ENCODE data around the gene FLOT2. TPM values are rescaled to one million over a fixed set of nuclear protein-coding genes. Genes with fewer than 3 reads are reported as not detected.

The FLOT2 gene
- total and polyA plus RNA-seq, 2 of the 8 experiments (the other 6 are each of a cell fraction or from before 2014, with no cell fraction given), result 116 to 189 TPM

DNA sequence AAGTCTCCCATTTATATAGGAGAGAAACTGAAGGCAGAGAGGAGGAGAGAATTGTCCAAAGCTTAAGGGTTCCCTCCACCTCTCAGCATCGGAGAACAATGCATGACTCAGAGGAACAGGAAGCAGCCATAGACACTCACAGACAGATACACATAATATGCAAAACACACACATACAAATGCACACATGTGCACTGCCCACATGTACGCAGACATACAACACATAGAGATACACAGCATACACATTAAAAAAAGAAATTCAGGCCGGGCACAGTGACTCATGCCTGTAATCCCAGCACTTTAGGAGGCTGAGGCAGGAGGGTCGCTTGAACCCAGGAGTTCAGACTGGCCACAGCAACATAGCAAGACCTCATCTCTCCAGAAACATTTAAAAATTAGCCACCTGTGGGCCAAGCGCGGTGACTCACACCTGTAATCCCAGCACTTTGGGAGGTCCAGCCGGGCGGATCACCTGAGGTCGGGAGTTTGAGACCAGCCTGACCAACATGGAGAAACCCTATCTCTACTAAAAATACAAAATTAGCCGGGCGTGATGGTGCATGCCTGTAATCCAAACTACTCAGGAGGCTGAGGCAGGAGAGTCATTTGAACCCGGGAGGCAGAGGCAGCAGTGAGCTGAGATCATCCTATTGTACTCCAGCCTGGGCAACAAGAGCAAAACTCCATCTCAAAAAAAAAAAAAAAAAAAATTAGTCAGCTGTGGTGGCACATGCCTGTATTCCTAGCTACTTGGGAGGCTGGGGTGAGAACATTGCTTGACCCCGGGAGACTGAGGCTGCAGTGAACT, 31.4 kb downstream of the FLOT2 start:
- ChIA-PET POLR2A (ENCODE audit: partially characterized antibody) (interaction anchor here (0.7 to 2.3 kb wide), 8 partner anchors 14 to 145 kb away, joined by 3 to 6 read pairs (median 4); partner anchors contain the start of gene FLOT2), CTCF (ENCODE audit: partially characterized antibody) (interaction anchor here (0.8 to 4.2 kb wide), 9 partner anchors 8 to 116 kb away, joined by 3 to 20 read pairs (median 5); no protein-coding TSS in a partner anchor)
- no peak overlapping the region for H3K4ac ChIP-seq (replicated peaks; ENCODE audit: insufficient read length, low read depth, low read length)
- no peak overlapping the region for H2BK120ac ChIP-seq (replicated peaks; ENCODE audit: low read depth, low read length)
- H4K5ac ChIP-seq (ENCODE audit: insufficient read length, low read depth, low read length), result no peak overlapping the region
- H3K27ac ChIP-seq (ENCODE audit: low read depth, low read length), result no peak overlapping the region
- no peak for FAIRE-seq
- no peak overlapping the region; a peak in 1 of 7 replicates for H3K9ac ChIP-seq (replicated peaks in 1 of 4; ENCODE audit: extremely low read depth in 1 of 4, low read depth in 3 of 4, low read length in 3 of 4)
- WGBS, 2 experiments (ENCODE audit: extremely low coverage in 1 of 2, insufficient coverage in 1 of 2, insufficient read length in 1 of 2, insufficient replicate concordance in 2 of 2, low coverage in 1 of 2, low lambda C conversion rate in 2 of 2, missing lambda C conversion rate in 1 of 2), result 94% methylated on average over 13 of the region's 13 CpGs; no CpG with 5 or more reads in 1 of the 2 experiments
- H4K8ac ChIP-seq (ENCODE audit: extremely low read depth, insufficient read depth, low read length), result no peak overlapping the region
- no peak overlapping the region for H2BK5ac ChIP-seq (ENCODE audit: low read depth, low read length)
- no peaks in the 10 kb centered on the region for H3K23me2 ChIP-seq (ENCODE audit: low read depth, low read length)
- H3K4me2 ChIP-seq (ENCODE audit: insufficient read depth in 1 of 2, low read depth in 2 of 2, low read length in 2 of 2), result no peak overlapping the region
- no peak overlapping the region for H3K18ac ChIP-seq (ENCODE audit: extremely low read depth, low read length)
- H2AFZ ChIP-seq (ENCODE audit: low read length), result no peak overlapping the region
- H3K4me1 ChIP-seq (replicated peaks in 1 of 4; ENCODE audit: control insufficient read depth in 3 of 4, insufficient read depth in 4 of 4, low read length in 3 of 4), result peaks cover 0 to 6% (median 0%) of the 10 kb centered on the region in 4 experiments; a peak in 2 of 7 replicates
- no peak overlapping the region for H2BK15ac ChIP-seq (ENCODE audit: low read length)
- H3K23ac ChIP-seq (ENCODE audit: insufficient read length), result no peak overlapping the region
- H3K79me2 ChIP-seq (ENCODE audit: control insufficient read depth in 1 of 2, insufficient read depth in 2 of 2, low read length in 2 of 2), result no peaks in the 10 kb centered on the region
- no peak overlapping the region for H2AK5ac ChIP-seq (ENCODE audit: low read depth, low read length)
- DNase-seq (ENCODE audit: low read depth in 1 of 2, low spot score in 2 of 2), result no peak
- peak overlapping the region; percentile 5; the same call in 1 of the 2 replicates for H2BK12ac ChIP-seq (ENCODE audit: low read depth, low read length)
- H3K79me1 ChIP-seq (ENCODE audit: low read depth, low read length), result no peaks in the 10 kb centered on the region
- no peak overlapping the region for H3K14ac ChIP-seq (ENCODE audit: insufficient read length)
- H3K4me3 ChIP-seq (ENCODE audit: extremely low read depth in 1 of 4, insufficient read depth in 2 of 4, low read depth in 3 of 4, low read length in 4 of 4), result no peak overlapping the region
- no peaks in the 10 kb centered on the region; a peak in 2 of 8 replicates for H3K36me3 ChIP-seq (ENCODE audit: control insufficient read depth in 2 of 4, insufficient read depth in 4 of 4, low read length in 3 of 4)
- H2BK20ac ChIP-seq (ENCODE audit: low read length), result no peak overlapping the region
- H4K20me1 ChIP-seq (replicated peaks in 1 of 2; ENCODE audit: control insufficient read depth in 1 of 2, insufficient read depth in 2 of 2, low read length in 2 of 2), result peaks cover 0 to 1% of the 10 kb centered on the region in 2 experiments
- no peaks in the 10 kb centered on the region for H3K9me3 ChIP-seq (ENCODE audit: insufficient read depth in 2 of 2, low read depth in 1 of 2, low read length in 1 of 2)
- no peaks in the 10 kb centered on the region; a peak in 1 of 7 replicates for H3K27me3 ChIP-seq (replicated peaks in 1 of 4; ENCODE audit: control insufficient read depth in 3 of 4, extremely low read depth in 1 of 4, insufficient read depth in 3 of 4, low read length in 3 of 4)
- H4K91ac ChIP-seq (replicated peaks; ENCODE audit: insufficient read length, low read length), result no peak overlapping the region
- H3K56ac ChIP-seq (replicated peaks; ENCODE audit: insufficient read length, low read depth, low read length), result no peak overlapping the region
- TF ChIP-seq SP4 (IDR thresholded peaks at IDR 0.05; ENCODE audit: low read length) (no peak), JUND (IDR thresholded peaks at IDR 0.05; ENCODE audit: low read length) (no peak), GTF2F1 (IDR thresholded peaks at IDR 0.05; ENCODE audit: borderline replicate concordance, low read depth, low read length) (no peak), KDM5A (IDR thresholded peaks at IDR 0.05; ENCODE audit: low read length) (no peak), BRCA1 (IDR thresholded peaks at IDR 0.05; ENCODE audit: low read depth, low read length) (no peak), SIX5 (IDR thresholded peaks at IDR 0.05; ENCODE audit: low read depth, low read length) (no peak), TCF12 (IDR thresholded peaks at IDR 0.05; ENCODE audit: low read depth, low read length) (no peak)
- TF ChIP-seq, protein P1, sequence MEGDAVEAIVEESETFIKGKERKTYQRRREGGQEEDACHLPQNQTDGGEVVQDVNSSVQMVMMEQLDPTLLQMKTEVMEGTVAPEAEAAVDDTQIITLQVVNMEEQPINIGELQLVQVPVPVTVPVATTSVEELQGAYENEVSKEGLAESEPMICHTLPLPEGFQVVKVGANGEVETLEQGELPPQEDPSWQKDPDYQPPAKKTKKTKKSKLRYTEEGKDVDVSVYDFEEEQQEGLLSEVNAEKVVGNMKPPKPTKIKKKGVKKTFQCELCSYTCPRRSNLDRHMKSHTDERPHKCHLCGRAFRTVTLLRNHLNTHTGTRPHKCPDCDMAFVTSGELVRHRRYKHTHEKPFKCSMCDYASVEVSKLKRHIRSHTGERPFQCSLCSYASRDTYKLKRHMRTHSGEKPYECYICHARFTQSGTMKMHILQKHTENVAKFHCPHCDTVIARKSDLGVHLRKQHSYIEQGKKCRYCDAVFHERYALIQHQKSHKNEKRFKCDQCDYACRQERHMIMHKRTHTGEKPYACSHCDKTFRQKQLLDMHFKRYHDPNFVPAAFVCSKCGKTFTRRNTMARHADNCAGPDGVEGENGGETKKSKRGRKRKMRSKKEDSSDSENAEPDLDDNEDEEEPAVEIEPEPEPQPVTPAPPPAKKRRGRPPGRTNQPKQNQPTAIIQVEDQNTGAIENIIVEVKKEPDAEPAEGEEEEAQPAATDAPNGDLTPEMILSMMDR (IDR thresholded peaks at IDR 0.05; ENCODE audit: control extremely low read depth in 1 of 3, insufficient read depth in 1 of 3, low read depth in 1 of 3, low read length in 3 of 3), result no peak
- TF ChIP-seq, protein P2, sequence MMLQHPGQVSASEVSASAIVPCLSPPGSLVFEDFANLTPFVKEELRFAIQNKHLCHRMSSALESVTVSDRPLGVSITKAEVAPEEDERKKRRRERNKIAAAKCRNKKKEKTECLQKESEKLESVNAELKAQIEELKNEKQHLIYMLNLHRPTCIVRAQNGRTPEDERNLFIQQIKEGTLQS (IDR thresholded peaks at IDR 0.05; ENCODE audit: insufficient read depth, low read depth, low read length), result no peak

Measured in H1 (cell line).